Measurements from ENCODE around the gene KRT76.

- TF ChIP-seq CTCF (IDR thresholded peaks at IDR 0.05) (no peak), EP300 (IDR thresholded peaks at IDR 0.05) (no peak)
Observed at GRCh38 chr12:52797529-52797894, 20.4 kb upstream of the KRT76 start.

Measured in tibial nerve (tissue), 4 donors.